GM12874 (cell line): ENCODE data around the gene UGT1A6.

Experiments used
- TF ChIP-seq, protein P1 (sequence below): IDR thresholded peaks from 2 replicates; pipeline ENCODE4 v1.5.1; 2011; ENCODE audit warnings: low read depth, mild to moderate bottlenecking, control low read depth, low read length, moderate library complexity; ENCODE audit not compliant: insufficient read depth

UGT1A6 gene

DNA sequence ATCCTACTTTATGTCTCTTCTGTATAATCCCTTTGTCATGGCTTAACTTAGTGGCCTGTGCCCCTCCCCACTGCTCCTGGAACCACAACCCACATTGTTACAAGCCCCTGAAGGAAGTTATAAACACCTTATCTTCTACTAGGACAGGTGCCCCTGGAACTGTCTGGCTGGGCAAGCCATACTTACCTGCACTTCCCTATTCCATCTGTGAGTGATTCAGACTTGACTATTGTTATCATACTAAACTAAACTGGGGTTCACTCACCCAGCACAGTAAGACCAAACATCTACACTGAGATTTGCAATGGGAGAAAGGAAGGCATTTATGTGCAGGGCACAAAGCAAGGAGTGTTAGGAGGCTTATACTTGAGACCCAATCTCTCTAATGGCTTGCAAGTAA lies 3.7 kb upstream of the UGT1A6 start:
- TF ChIP-seq, protein P1, sequence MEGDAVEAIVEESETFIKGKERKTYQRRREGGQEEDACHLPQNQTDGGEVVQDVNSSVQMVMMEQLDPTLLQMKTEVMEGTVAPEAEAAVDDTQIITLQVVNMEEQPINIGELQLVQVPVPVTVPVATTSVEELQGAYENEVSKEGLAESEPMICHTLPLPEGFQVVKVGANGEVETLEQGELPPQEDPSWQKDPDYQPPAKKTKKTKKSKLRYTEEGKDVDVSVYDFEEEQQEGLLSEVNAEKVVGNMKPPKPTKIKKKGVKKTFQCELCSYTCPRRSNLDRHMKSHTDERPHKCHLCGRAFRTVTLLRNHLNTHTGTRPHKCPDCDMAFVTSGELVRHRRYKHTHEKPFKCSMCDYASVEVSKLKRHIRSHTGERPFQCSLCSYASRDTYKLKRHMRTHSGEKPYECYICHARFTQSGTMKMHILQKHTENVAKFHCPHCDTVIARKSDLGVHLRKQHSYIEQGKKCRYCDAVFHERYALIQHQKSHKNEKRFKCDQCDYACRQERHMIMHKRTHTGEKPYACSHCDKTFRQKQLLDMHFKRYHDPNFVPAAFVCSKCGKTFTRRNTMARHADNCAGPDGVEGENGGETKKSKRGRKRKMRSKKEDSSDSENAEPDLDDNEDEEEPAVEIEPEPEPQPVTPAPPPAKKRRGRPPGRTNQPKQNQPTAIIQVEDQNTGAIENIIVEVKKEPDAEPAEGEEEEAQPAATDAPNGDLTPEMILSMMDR, result no peak

DNA sequence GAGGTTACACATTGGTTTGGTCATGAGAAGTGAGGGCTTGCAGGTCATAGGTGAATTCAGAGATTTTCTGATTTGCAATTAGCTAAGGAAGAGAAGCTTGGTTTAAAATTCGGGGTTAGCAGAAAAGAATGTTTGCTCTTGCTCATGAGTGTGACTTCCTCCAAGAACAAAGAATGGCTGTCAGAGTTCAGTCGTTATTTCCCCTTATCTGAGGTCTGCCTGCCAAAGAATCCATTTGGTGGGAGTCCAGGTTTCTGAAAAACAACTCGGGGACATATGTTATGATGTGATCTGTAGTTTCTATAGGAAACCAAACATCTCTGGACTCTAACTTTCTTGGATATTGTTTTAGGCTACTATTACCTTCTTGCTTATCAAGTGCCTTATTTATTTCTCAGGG lies 3.2 kb upstream of the UGT1A6 start:
- TF ChIP-seq, protein P1, result no peak

DNA sequence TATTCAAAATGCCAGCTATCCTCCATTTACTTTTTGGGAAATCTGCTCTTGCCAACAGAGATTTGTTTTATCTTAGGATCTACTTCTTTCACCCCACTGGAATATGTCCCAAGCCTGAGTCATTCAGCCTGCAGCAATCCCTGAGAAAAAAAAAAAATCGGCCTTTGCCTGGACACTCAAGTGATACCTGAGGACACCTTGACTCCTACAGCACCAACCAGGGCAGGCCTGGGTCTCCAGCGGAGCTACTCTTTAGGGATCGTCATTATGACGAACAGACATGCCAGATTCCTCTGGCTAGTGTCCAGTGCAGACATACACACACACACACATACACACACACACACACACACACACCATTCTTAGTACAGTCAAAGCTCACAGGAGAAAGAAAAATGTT lies 2.2 kb upstream of the UGT1A6 start:
- TF ChIP-seq, protein P1, result no peak

DNA sequence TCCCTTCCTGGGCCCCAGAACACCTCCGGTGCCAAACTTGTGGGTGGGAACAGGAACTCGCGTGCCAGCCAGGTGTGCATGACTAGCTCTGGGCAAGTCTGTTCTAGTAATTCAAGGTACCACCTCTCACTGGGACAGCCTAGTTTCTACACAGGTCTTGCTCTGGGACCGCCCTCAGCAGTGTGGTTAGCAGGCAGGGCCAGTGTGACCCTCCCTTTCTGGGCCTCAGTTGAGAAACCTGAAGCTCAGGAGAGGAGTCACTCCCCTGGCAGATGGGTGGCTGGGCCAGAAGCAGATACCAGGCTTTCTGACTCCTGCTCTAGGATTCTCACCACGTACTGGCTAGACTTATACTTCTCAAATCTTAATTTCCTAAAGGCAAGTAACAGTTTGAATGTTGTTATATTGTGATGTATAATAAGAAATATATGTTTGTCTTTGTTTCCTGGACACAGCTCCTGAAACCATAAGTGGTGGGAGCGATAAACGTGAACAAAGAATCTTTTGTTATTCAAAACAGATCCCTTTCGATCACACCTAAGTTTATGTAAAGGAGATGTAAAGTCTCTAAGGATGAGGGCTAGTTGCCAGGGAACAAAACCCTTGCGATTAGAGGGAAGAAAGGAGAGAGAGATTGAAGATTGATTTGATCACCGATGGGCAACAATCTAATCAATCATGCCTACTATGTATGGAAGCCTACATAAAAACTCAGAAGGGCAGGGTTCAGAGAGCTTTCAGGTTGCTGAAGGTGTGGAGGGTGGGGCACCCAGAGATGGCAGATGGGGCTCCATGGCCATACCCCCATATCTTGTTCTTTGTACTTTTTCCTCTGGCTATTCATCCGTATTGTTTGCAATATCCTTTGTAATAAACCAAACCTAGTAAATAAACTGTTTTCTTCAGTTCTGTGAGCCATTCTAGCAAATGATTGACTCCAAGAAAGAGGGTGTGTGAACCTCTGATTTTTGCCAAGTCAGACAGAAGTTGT lies 952 bp upstream of the UGT1A6 start:
- TF ChIP-seq, protein P1, result no peak

DNA sequence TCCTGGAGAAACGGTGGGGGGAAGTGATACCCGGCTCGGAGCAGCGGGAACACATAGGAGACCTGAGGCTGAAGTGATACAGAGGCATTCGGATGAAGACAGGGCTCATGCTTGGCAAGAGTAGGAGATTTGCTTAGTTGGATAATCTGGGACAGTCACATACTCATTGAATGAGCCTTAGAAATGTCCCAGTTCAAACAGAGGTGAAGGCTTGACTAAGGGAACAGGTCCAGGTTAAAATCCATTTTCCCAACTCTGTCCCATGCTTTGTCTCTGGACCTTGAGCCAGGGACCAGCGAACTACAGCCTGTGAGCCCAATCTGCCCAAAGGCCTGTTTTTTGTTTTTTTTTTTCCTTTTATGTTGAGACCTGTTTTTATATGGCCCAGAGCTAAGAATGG lies 1.3 kb downstream of the UGT1A6 start:
- TF ChIP-seq, protein P1, result no peak

DNA sequence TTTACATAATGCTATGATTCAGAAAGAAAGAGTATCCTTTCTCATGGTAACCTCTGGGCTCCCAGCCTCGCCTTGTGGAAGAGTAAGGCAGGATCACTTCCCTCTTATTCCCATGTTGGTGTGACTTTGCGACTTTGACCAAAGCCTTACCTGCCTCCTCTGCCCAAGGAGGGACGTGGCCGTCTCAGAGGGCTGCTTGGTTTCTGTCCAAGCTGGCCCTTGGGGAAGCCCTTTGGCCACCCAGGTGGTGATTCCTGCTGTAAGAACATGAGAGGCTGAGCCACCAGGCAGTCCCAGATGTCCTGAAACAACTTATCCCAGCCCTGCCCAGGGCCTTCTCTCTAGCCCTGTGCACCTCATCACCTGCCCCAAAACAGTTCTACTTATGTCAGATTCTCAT lies 6.0 kb downstream of the UGT1A6 start:
- TF ChIP-seq, protein P1, result no peak

DNA sequence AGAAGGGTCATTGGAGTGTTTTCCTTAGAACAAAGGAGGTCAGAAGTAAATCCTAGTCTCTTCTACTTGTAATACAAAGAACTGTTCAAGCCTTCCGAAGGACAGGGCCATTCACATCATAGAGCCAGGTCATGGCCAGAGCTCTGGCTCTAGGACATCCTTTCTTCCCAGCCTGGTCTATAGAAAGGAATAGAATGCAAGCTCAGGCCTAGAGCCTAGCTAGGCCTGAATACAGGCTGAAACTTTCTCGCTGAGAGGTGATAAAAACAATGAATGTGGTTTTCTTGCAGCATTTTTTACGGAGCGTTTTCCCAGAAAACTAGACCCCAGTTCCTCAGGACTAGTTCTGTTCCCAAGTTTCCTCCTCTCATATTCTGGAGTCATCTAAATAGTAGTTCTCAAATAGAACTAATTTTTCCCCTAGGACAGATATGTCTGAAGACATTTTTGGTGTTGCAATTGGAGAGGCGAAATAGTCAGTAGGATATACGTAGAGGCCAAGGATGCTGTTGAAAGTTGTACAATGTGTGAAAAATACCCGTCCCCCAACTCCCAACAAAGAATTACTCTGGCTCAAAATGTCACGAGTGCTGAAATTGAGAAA lies 6.8 kb downstream of the UGT1A6 start:
- TF ChIP-seq, protein P1, result no peak
